ENCODE measurements around the gene MBOAT1. TPM values are rescaled to one million over a fixed set of nuclear protein-coding genes. Genes with fewer than 3 reads are reported as not detected.
A peak's percentile ranks its signal among the peaks of the same experiment; 100 is the strongest.

Gene MBOAT1, protein sequence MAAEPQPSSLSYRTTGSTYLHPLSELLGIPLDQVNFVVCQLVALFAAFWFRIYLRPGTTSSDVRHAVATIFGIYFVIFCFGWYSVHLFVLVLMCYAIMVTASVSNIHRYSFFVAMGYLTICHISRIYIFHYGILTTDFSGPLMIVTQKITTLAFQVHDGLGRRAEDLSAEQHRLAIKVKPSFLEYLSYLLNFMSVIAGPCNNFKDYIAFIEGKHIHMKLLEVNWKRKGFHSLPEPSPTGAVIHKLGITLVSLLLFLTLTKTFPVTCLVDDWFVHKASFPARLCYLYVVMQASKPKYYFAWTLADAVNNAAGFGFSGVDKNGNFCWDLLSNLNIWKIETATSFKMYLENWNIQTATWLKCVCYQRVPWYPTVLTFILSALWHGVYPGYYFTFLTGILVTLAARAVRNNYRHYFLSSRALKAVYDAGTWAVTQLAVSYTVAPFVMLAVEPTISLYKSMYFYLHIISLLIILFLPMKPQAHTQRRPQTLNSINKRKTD
- total RNA-seq (7.1 and 10.4 TPM in 2 replicates), polyA plus RNA-seq (0.74 and 3.8 TPM in 2 replicates)

DNA sequence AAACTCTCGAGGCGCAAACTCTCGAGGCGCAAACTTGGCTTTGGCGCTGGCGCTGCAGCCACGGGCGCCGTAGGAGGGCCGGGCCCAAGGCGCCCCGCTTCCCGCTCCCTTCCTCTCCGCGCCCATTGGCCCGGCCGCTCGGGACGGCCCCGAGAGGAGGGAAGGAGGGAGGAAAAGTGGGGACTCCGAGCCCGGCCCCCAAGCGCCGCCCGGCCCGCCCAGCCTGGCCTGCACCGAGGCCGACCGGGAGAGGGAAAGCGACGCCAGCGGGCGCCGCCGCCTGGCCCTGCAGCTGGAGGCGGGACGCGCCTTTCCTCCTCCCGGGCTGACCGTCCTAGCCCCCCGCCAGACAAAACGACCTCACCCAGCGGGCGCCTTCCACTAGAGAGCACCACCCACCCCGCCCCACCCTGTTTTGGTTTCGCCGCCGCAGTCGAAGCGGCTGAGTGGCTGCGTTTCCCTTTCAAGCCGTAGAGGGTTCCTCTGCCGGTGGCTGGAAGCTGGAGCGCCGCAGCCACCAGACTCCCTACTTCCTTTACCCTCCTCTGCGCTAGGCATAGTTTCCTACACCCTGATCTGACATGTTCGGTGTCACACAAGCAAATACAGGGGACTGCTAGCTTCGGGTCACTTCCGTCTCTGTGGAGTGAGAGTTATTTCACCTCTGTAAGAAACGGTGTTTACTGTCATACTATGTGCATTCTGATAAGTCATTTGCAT, at the start of gene MBOAT1:
Gene MBOAT1 (minus strand): TSS at position 78 of the 720 bp plus-strand sequence. CDS start 235 bp downstream, outside the sequence.
- Histone ChIP-seq H3K79me2 (peaks cover 23% of the 10 kb centered on the region), H3K9me3 (ENCODE audit: low read depth) (no peaks in the 10 kb centered on the region), H3K4me2 (peak within 1 kb of the TSS; percentile 87), H3K4me1 (ENCODE audit: insufficient read depth) (peaks cover 18% of the 10 kb centered on the region), H4K20me1 (ENCODE audit: insufficient read depth, poor library complexity, severe bottlenecking) (no peaks in the 10 kb centered on the region), H3K4me3 (peak within 1 kb of the TSS; percentile 62), H3K27me3 (no peaks in the 10 kb centered on the region), H3K36me3 (replicated peaks; ENCODE audit: insufficient read depth, low read depth) (no peaks in the 10 kb centered on the region), H3K9me2 (replicated peaks; ENCODE audit: insufficient read depth) (no peaks in the 10 kb centered on the region), H3K27ac (peak within 1 kb of the TSS; percentile 96), H2AFZ (peak within 1 kb of the TSS; percentile 92)
- TF ChIP-seq, protein P1, sequence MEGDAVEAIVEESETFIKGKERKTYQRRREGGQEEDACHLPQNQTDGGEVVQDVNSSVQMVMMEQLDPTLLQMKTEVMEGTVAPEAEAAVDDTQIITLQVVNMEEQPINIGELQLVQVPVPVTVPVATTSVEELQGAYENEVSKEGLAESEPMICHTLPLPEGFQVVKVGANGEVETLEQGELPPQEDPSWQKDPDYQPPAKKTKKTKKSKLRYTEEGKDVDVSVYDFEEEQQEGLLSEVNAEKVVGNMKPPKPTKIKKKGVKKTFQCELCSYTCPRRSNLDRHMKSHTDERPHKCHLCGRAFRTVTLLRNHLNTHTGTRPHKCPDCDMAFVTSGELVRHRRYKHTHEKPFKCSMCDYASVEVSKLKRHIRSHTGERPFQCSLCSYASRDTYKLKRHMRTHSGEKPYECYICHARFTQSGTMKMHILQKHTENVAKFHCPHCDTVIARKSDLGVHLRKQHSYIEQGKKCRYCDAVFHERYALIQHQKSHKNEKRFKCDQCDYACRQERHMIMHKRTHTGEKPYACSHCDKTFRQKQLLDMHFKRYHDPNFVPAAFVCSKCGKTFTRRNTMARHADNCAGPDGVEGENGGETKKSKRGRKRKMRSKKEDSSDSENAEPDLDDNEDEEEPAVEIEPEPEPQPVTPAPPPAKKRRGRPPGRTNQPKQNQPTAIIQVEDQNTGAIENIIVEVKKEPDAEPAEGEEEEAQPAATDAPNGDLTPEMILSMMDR (IDR thresholded peaks at IDR 0.05; ENCODE audit: poor library complexity), result no peak
- TF ChIP-seq EZH2phosphoT487 (IDR thresholded peaks at IDR 0.05; ENCODE audit: low read depth, severe bottlenecking, unreplicated experiment) (no peak), EZH2 (IDR thresholded peaks at IDR 0.05; ENCODE audit: borderline replicate concordance) (no peak)
- under 1% methylated on average over 33 of the region's 60 CpGs for WGBS (ENCODE audit: low lambda C conversion rate, missing lambda C conversion rate)
- peak; percentile 95 for DNase-seq (ENCODE audit: low spot score)

- H3K27ac ChIP-seq, result no peak overlapping the region
- TF ChIP-seq, protein P1 (IDR thresholded peaks at IDR 0.05; ENCODE audit: poor library complexity), result no peak
- TF ChIP-seq EZH2 (IDR thresholded peaks at IDR 0.05; ENCODE audit: borderline replicate concordance) (no peak), EZH2phosphoT487 (IDR thresholded peaks at IDR 0.05; ENCODE audit: low read depth, severe bottlenecking, unreplicated experiment) (no peak)
- H3K4me3 ChIP-seq, result no peak overlapping the region
- H3K27me3 ChIP-seq, result no peaks in the 10 kb centered on the region
- H3K4me1 ChIP-seq (ENCODE audit: insufficient read depth), result no peaks in the 10 kb centered on the region
- no peaks in the 10 kb centered on the region for H4K20me1 ChIP-seq (ENCODE audit: insufficient read depth, poor library complexity, severe bottlenecking)
- no peak overlapping the region for H2AFZ ChIP-seq
- H3K9me2 ChIP-seq (replicated peaks; ENCODE audit: insufficient read depth), result no peaks in the 10 kb centered on the region
- 88% methylated on average over 2 of the region's 2 CpGs for WGBS (ENCODE audit: low lambda C conversion rate, missing lambda C conversion rate)
- no peak overlapping the region for H3K4me2 ChIP-seq
- no peaks in the 10 kb centered on the region for H3K79me2 ChIP-seq
- H3K36me3 ChIP-seq (replicated peaks; ENCODE audit: insufficient read depth, low read depth), result no peaks in the 10 kb centered on the region
- H3K9me3 ChIP-seq (ENCODE audit: low read depth), result no peaks in the 10 kb centered on the region
- DNase-seq (ENCODE audit: low spot score), result no peak
Observed at GRCh38 chr6:20261685-20262084, 49.4 kb upstream of the MBOAT1 start.

DNA sequence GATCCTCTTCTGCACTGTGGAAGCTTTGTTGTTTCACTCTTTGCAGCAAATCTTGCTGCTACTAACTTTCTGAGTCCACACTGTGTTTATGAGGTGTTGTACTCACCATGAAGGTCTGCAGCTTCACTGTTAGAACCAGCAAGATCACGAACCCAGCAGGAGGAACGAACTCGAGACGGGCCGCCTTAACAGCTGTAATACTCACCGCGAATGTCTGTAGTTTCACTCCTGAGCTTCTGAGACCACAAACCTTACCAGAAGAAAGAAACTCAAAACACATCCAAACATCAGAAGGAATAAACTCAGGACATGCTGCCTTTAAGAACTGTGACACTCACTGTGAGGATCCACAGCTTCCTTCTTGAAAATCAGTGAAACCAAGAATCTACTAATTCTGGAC, 48.1 kb upstream of the MBOAT1 start:
- H2AFZ ChIP-seq, result no peak overlapping the region
- no peaks in the 10 kb centered on the region for H3K79me2 ChIP-seq
- no peaks in the 10 kb centered on the region for H3K4me1 ChIP-seq (ENCODE audit: insufficient read depth)
- H3K27ac ChIP-seq, result no peak overlapping the region
- 95% methylated on average over 7 of the region's 7 CpGs for WGBS (ENCODE audit: low lambda C conversion rate, missing lambda C conversion rate)
- no peaks in the 10 kb centered on the region for H3K27me3 ChIP-seq
- H4K20me1 ChIP-seq (ENCODE audit: insufficient read depth, poor library complexity, severe bottlenecking), result no peaks in the 10 kb centered on the region
- no peak overlapping the region for H3K4me3 ChIP-seq
- H3K9me2 ChIP-seq (replicated peaks; ENCODE audit: insufficient read depth), result no peaks in the 10 kb centered on the region
- TF ChIP-seq, protein P1 (IDR thresholded peaks at IDR 0.05; ENCODE audit: poor library complexity), result no peak
- TF ChIP-seq EZH2phosphoT487 (IDR thresholded peaks at IDR 0.05; ENCODE audit: low read depth, severe bottlenecking, unreplicated experiment), result no peak
- TF ChIP-seq EZH2 (IDR thresholded peaks at IDR 0.05; ENCODE audit: borderline replicate concordance), result no peak
- H3K9me3 ChIP-seq (ENCODE audit: low read depth), result no peaks in the 10 kb centered on the region
- no peak overlapping the region for H3K4me2 ChIP-seq
- no peak for DNase-seq (ENCODE audit: low spot score)
- H3K36me3 ChIP-seq (replicated peaks; ENCODE audit: insufficient read depth, low read depth), result no peaks in the 10 kb centered on the region

Data from hepatocyte (in vitro differentiated cells).